HG02678 (cell line): ENCODE results near the gene KLLN.
"Not testable (repeated sequence)": the region's sequence is repeated elsewhere in the genome, so short reads cannot be mapped to it uniquely, and the experiment has no call there.

Experiments
- ATAC-seq: cut with Tn5 transposase; IDR thresholded peaks from one replicate; pipeline ENCODE4 v1.9.1; 2021; ENCODE audit warnings: mild to moderate bottlenecking, moderate library complexity; ENCODE audit not compliant: unreplicated experiment

KLLN gene

GRCh38 chr10:87863053-87863943 lies at the start of gene KLLN, which contains the start of gene PTEN:
TSS of gene KLLN (minus strand) at chr10:87863533. CDS start at chr10:87862487, 1,046 bp downstream.
TSS of gene PTEN (plus strand) at chr10:87863625. CDS start at chr10:87864470, 845 bp downstream.
- peak; percentile 36 for ATAC-seq

- not testable (repeated sequence) for ATAC-seq
These were observed 40.1 kb upstream of the KLLN start for GRCh38 chr10:87903396-87903795.

DNA sequence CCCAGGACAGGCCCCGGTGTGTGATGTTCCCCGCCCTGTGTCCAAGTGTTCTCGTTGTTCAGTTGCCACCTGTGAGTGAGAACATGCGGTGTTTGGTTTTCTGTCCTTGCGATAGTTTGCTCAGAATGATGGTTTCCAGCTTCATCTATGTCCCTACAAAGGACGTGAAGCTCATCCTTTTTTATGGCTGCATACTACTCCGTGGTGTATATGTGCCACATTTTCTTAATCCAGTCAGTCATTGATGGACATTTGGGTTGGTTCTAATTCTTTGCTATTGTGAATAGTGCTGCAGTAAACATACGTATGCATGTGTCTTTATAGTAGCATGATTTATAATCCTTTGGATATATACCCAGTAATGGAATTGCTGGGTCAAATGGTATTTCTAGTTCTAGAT lies 34.6 kb upstream of the KLLN start:
- ATAC-seq: not testable (repeated sequence)

DNA sequence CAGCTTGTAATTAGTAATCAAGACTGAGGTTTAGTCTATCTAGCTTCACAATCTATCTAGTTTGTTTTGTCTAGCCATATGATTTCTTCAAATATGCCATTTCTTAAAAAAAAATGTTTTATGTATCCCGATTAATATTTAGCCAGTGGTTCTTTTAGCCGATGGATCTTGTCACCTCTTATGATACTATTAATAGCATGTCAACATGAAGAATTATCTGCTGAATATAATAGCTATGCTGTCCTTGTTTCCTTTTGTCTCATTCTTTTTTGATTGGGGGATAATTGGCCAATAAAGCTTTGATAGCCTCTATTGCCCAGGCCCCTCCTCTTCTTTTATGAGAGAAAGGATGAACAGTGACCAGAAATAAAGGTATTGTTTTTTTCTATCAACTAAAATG lies 32.9 kb upstream of the KLLN start:
- no peak for ATAC-seq

DNA sequence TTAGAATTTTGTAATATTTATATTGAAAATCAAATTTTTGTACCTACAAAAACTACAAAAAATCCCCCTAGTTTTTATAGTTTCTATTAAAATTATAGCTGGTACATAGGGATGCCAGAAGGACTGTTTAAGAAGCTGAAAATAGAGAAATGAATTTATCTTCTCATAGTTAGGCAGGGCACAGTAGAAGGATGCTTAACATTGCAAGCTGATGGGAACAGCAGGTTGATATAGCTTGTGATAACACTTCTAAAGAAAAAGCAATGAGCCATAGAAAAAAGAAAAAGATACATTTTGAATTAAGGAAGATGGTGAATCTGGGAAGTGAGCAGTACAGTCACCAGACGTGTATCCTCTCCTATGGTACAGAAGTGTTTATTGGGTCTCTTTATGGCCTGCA lies 32.1 kb upstream of the KLLN start:
- no peak for ATAC-seq

GRCh38 chr10:87887548-87888289 lies 24.4 kb upstream of the KLLN start:
- ATAC-seq: no peak

- no peak for ATAC-seq
These were observed 23.8 kb upstream of the KLLN start for GRCh38 chr10:87887146-87887545.

GRCh38 chr10:87886635-87887034 lies 23.3 kb upstream of the KLLN start:
- ATAC-seq: no peak

GRCh38 chr10:87882555-87883294 lies 19.4 kb upstream of the KLLN start:
- no peak for ATAC-seq

GRCh38 chr10:87881373-87882059 lies 18.2 kb upstream of the KLLN start:
- ATAC-seq: not testable (repeated sequence)

- no peak for ATAC-seq
These were observed 17.0 kb upstream of the KLLN start for GRCh38 chr10:87880336-87880735.

DNA sequence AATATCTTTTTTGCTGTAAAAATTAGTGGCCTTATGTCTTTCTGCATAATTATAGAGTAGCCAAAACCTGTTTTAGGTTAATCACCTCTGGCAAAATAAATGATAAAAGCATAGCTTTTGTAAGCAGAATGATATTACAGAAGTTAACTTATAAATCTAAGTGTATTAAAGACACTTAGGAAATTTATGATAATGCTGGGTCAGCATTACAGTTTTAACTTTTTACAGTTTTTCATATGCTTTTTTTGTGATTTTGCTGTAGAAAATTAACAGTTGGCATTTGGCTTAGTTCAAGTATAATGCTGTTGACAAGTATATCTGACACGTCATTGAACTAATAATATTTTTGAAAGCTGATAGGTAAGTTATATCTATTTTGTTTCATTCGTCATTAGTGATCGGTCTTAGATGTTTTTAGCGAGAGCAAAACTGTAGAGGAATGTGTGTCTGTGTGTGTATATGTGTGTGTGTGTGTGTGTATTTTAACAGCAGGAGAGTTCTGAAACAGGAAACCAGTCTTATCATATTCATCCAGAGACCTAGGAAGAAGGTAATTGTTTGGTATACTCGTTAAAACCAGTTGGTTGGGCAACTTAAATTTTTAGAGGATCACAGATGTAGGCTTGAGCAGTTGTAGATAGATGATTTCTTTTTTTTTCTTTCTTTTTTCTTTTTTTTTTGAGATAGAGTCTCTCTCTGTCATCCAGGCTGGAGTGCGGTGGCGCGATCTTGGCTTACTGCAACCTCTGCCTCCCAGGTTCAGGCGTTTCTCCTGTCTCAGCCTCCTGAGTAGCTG lies 15.5 kb upstream of the KLLN start:
- ATAC-seq: no peak

DNA sequence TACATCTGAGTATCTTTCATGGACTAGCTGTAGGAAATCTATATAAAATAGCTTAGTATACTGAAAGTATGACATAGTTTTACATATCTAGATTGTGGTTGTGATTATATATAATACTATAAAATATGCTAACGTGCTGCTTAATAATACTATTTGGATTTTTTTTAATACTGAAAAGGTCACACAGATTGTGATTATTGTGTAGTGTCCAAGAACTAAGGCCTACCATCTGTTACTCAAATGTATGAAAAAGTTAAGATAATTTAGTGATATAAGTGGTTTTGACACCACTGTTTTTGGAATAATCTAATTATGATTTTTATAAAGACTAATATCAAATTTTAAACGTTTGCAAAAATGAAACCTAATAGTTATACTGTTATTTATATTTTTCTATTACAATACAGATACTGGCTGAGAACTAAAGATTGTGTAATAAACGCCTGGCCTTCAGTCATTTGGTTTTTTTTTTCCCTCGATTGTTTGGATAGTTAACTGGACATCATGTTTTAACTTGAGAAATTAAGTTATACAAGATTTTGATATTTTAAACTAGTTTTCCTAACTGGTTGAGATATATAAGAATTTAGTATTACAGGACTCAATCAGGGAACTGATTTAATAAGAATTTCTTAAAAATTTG lies 12.7 kb upstream of the KLLN start:
- ATAC-seq: no peak

- ATAC-seq: no peak
These were observed 10.3 kb upstream of the KLLN start for GRCh38 chr10:87873656-87874055.

- ATAC-seq: no peak
These were observed 9.5 kb upstream of the KLLN start for GRCh38 chr10:87872828-87873227.

DNA sequence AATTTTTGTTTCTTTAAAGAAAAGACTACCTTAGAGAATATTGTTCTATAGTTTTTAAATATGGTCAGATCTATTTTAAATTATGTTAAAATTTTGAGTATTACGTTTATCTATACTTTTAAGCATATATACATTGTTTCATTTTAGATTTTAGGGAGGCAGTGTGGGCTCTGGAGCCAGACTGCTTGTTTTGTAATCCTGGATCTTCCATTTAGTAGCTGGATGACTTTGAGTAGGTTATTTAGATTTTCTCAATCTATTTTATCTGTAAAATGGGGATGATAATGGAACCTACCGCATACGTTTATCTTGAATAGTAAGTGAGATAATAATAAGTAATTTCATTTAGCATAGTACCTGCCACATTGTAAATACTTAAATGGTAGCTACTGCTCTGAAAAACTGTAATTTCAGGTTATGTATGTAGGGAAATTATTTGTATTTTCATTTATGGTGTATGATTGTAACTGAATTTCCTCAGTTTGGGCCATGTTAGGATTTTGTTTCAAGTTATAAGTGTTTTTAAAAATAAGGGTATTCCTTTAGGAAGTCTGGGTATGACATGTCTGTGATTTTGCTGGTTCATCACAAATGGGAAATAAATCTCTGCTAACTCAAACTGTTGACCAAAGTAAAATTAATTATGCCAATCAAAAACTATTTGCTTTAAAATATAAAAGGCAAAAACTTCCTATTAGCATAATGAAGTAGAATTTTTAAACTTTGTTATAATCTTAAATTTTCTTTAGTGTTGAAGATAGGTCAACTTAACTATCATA lies 6.6 kb upstream of the KLLN start:
- ATAC-seq: no peak

GRCh38 chr10:87869139-87869538 lies 5.8 kb upstream of the KLLN start:
- not testable (repeated sequence) for ATAC-seq

DNA sequence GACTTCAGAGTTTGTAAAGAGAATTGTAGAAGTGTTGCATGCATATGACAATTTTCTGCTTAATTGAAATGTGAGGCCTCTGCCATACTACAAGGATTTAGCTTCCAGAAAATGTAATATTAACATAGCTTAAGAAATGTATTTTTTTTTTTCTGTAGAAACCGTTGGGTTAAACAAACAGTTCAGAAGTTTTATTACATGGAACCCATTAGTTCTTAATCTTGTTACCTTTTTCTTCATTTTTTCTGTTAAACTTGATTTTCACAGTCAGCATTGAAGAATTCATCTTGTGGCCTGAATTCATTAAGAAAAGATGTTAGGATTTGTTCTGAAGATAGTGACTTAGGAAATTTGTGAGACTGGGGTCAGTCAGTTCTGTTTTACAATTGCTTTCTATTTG lies 4.9 kb upstream of the KLLN start:
- ATAC-seq: no peak

GRCh38 chr10:87867453-87867852 lies 4.1 kb upstream of the KLLN start:
- no peak for ATAC-seq
